AG09319 (cell line): ENCODE data around the gene OCIAD1.
"Not testable (repeated sequence)": the region's sequence is repeated elsewhere in the genome, so short reads cannot be mapped to it uniquely, and the experiment has no call there.

ENCODE experiments used
- DNase-seq: peaks from one replicate; pipeline ENCODE4 v3.0.0-alpha.2; 2010; ENCODE audit warnings: low read depth; ENCODE audit errors: extremely low read depth
- CTCF ChIP-seq: IDR thresholded peaks from 2 replicates; pipeline ENCODE4 v1.5.1; 2011; ENCODE audit warnings: low read depth, mild to moderate bottlenecking, inconsistent platforms, low read length, moderate library complexity

The OCIAD1 gene

GRCh38 chr4:48877827-48878535 is 47.1 kb downstream of the OCIAD1 start:
- no peak for DNase-seq
- no peak for TF ChIP-seq CTCF

DNA sequence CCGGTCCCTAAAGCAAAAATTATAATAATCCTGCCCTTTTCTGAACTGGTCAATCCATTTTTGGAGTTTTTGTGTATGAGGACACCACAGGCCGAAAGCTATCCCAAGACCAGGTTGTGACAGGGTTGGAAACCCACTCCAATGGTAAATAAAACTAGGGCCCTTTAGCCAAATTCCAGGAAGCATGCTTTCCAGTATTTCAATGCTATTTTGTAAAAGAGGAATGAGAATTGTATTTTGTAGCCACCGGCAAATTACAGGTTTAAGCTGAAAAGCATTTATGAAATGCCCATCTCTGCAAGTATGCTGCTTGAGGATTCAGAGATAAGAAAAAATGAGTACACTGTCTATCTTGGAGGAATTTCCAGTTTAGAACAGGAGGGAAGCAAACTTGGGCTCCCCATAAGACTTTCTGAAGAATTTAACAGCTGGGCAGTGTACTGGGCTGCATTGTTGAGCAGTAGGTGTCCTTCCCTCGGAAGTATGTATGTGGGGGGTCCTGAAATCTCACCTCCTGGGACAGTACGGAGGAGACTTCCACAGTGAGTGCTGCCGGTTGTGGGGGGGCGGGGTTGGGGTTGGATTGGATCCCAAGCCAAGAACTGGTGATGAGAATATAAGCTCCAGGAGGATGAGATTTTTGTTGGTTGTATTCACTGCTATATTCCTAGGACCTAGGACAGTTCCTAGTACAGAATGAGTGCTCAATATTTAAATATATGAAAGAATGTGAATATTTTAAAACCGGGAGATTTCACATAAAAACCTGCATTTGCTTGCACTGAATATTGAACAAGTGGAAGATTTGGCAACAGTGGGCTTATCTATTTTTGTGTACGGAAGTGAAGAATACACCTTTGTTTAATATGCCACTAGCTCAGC is 48.9 kb downstream of the OCIAD1 start:
- TF ChIP-seq CTCF: no peak
- DNase-seq: no peak

- DNase-seq: not testable (repeated sequence)
These were observed 50.8 kb downstream of the OCIAD1 start for GRCh38 chr4:48881646-48882045.

DNA sequence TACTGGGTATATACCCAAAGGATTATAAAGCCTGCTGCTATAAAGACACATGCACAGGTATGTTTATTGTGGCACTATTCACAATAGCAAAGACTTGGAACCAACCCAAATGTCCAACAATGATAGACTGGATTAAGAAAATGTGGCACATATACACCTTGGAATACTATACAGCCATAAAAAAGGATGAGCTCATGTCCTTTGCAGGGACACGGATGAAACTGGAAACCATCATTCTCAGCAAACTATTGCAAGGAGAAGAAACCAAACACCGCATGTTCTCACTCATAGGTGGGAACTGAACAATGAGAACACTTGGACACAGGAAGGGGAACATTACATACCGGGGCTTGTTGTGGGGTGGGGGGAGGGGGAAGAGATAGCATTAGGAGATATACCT is 58.9 kb downstream of the OCIAD1 start:
- DNase-seq: not testable (repeated sequence)

GRCh38 chr4:48891028-48891619 is 60.2 kb downstream of the OCIAD1 start:
- no peak for DNase-seq
- no peak for TF ChIP-seq CTCF

DNA sequence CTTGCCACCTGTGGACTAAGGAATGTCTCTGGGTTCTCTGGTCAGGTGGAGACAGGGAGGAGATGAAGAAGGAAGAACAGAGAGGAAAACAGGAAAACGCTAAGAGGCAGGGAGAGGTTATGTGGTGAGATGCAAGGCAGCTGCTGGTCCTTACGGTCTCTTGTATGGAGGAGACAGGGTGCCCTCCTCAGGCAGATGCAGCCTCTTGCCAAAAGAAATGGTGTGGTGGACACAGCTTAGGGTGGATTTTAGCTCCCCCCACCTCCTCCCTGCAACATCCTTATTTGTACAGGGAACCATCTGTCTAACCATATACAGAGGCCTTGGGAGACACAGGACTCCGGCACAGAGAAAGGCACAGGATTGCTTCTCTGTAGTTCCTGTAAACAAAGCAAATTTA is 66.0 kb downstream of the OCIAD1 start:
- TF ChIP-seq CTCF: no peak
- DNase-seq: no peak

DNA sequence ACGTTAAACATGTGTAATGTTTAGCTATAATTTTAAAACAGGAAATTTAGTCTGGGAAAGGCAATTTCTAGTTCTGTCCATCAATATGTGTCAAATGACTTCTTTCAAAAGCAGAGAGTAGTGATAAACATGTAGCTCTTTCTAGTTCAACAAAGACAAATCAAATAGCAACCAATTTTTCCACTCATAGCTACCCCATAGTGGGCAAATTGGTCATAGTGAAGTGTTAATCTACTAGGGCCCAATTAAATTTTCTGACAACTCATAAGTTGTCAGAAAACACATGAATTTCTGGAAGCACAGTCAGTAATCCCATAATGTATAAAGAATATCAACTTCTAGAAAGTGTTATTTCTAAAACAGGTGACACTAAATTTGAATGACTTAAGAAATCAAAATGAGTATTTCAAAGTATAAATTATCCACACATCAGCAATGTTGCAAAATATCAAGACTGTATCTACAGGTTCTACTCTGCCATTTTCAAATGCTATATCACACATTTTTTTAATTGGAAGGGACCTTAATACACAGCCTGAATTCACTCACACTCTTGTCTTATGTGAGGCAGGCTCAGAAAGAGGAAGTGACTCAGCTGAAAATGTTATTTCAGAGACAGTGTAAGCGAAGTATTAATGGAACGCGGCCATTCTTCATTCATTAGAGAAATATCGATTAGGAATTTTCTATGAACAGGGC is 68.0 kb downstream of the OCIAD1 start:
- no peak for TF ChIP-seq CTCF
- no peak for DNase-seq

DNA sequence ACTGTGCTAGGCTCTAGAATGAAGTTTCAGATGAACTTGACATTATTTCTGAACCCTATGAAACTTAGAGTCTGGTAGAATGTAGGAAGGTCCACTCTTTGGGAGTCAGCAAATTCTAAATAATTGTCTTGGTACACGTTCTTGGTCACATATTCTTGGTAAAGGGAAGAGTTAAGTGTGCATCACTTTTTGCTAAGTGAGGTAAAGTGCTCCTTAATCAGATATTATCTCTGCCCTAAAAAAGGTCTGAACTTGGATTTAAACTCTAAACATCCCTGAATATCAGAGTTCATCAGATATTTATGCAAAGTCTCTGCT is 68.5 kb downstream of the OCIAD1 start:
- TF ChIP-seq CTCF: no peak
- DNase-seq: no peak
